H1 (cell line): Measurements from ENCODE around the gene FRY. TPM values are rescaled to one million over a fixed set of nuclear protein-coding genes. Genes with fewer than 3 reads are reported as not detected.

Experiments used
- CTCF ChIA-PET: fragments of 300-600 bp; sonication (Branson Sonifier 250); formaldehyde crosslinking; loops from one replicate; lab custom pipeline; 2021; ENCODE audit not compliant: partially characterized antibody; lab: Charles Lee
- POLR2A ChIA-PET: fragments of 300-600 bp; sonication (Branson Sonifier 250); formaldehyde crosslinking; loops from one replicate; lab custom pipeline; 2021; ENCODE audit warnings: inconsistent platforms; ENCODE audit not compliant: partially characterized antibody; lab: Charles Lee
- DNase-seq, 2 experiments: peaks; one replicate each; pipeline versions ENCODE4 v3.0.0 to v3.0.0-alpha.2; 2010 to 2022; ENCODE audit warnings: low spot score in 2 of 2, low read depth in 1 of 2, mixed read lengths in 1 of 2
- FAIRE-seq: peaks from 2 replicates; lab custom pipeline; 2011; peaks lifted over from hg19 to GRCh38; lab: Jason Lieb, UNC
- H2AFZ ChIP-seq: 2 replicates; pipeline ENCODE4 v1.8.1; 2012; ENCODE audit warnings: low read length, inconsistent platforms
- H2AK5ac ChIP-seq: 2 replicates; pipeline ENCODE4 v1.6.1; 2013; ENCODE audit warnings: low read depth, low read length
- H2BK120ac ChIP-seq: replicated peaks from 2 replicates; pipeline ENCODE3; 2013; ENCODE audit warnings: low read depth, low read length, inconsistent platforms
- H2BK12ac ChIP-seq: 2 replicates; pipeline ENCODE4 v1.6.1; 2013; ENCODE audit warnings: low read depth, low read length
- H2BK15ac ChIP-seq: 2 replicates; pipeline ENCODE4 v1.6.1; 2013; ENCODE audit warnings: low read length
- H2BK20ac ChIP-seq: 2 replicates; pipeline ENCODE4 v1.6.1; 2013; ENCODE audit warnings: low read length
- H2BK5ac ChIP-seq: 2 replicates; pipeline ENCODE4 v1.6.1; 2013; ENCODE audit warnings: low read depth, low read length
- H3K14ac ChIP-seq: 2 replicates; pipeline ENCODE4 v1.6.1; 2013; ENCODE audit warnings: inconsistent platforms; ENCODE audit not compliant: insufficient read length
- H3K18ac ChIP-seq: 2 replicates; pipeline ENCODE4 v1.6.1; 2013; ENCODE audit warnings: low read length; ENCODE audit errors: extremely low read depth
- H3K23ac ChIP-seq: 2 replicates; pipeline ENCODE4 v1.6.1; 2013; ENCODE audit warnings: inconsistent platforms; ENCODE audit not compliant: insufficient read length
- H3K23me2 ChIP-seq: 2 replicates; pipeline ENCODE4 v1.6.1; 2013; ENCODE audit warnings: low read depth, low read length
- H3K27ac ChIP-seq: 2 replicates; pipeline ENCODE4 v1.6.1; 2011; ENCODE audit warnings: low read depth, low read length, inconsistent platforms
- H3K27me3 ChIP-seq, 4 experiments: replicated peaks in 1 of 4; 1 replicate in 1 of 4; 2 replicates in 3 of 4; pipeline versions ENCODE4 v1.6.1 to v1.8.1; 2011 to 2013; ENCODE audit warnings: low read length in 3 of 4, mild to moderate bottlenecking in 3 of 4, inconsistent platforms in 2 of 4, mixed read lengths in 2 of 4, moderate library complexity in 1 of 4; ENCODE audit not compliant: control insufficient read depth in 3 of 4, insufficient read depth in 3 of 4; ENCODE audit errors: extremely low read depth in 1 of 4
- H3K36me3 ChIP-seq, 4 experiments: 2 replicates each; pipeline versions ENCODE4 v1.6.1 to v1.8.1; 2011 to 2013; ENCODE audit warnings: mild to moderate bottlenecking in 4 of 4, low read length in 3 of 4, moderate library complexity in 2 of 4, control low read depth in 1 of 4, inconsistent platforms in 1 of 4; ENCODE audit not compliant: insufficient read depth in 4 of 4, control insufficient read depth in 2 of 4
- H3K4ac ChIP-seq: replicated peaks from 2 replicates; pipeline ENCODE3; 2013; ENCODE audit warnings: low read length, low read depth, mixed read lengths, inconsistent platforms; ENCODE audit not compliant: insufficient read length
- H3K4me1 ChIP-seq, 4 experiments: replicated peaks in 1 of 4; 1 replicate in 1 of 4; 2 replicates in 3 of 4; pipeline versions ENCODE4 v1.6.1 to v1.8.1; 2011 to 2013; ENCODE audit warnings: low read length in 3 of 4, inconsistent platforms in 2 of 4, mixed read lengths in 1 of 4; ENCODE audit not compliant: insufficient read depth in 4 of 4, control insufficient read depth in 3 of 4
- H3K4me2 ChIP-seq, 2 experiments: 2 replicates each; pipeline versions ENCODE4 v1.6.1 to v1.8.1; 2011 to 2013; ENCODE audit warnings: low read depth in 2 of 2, low read length in 2 of 2, control low read depth in 1 of 2, inconsistent platforms in 1 of 2, mild to moderate bottlenecking in 1 of 2; ENCODE audit not compliant: insufficient read depth in 1 of 2
- H3K4me3 ChIP-seq, 4 experiments: fragments of 200-600, 300-600 bp in 1 of 4; sonication (generic), shearing (Covaris generic), sonication (Bioruptor Twin) in 1 of 4; 2 replicates each; pipeline versions ENCODE4 v1.5.1 to v1.8.1; 2011 to 2016; ENCODE audit warnings: low read length in 4 of 4, low read depth in 3 of 4, control low read depth in 2 of 4, inconsistent platforms in 2 of 4, mild to moderate bottlenecking in 2 of 4, mixed read lengths in 1 of 4, moderate library complexity in 1 of 4; ENCODE audit not compliant: insufficient read depth in 2 of 4; ENCODE audit errors: extremely low read depth in 1 of 4
- H3K56ac ChIP-seq: replicated peaks from 2 replicates; pipeline ENCODE3; 2013; ENCODE audit warnings: low read depth, mild to moderate bottlenecking, mixed read lengths, low read length, inconsistent platforms; ENCODE audit not compliant: insufficient read length
- H3K79me1 ChIP-seq: 2 replicates; pipeline ENCODE4 v1.6.1; 2013; ENCODE audit warnings: low read depth, low read length, control low read depth
- H3K79me2 ChIP-seq, 2 experiments: 2 replicates each; pipeline versions ENCODE4 v1.6.1 to v1.8.1; 2012 to 2013; ENCODE audit warnings: low read length in 2 of 2, mild to moderate bottlenecking in 2 of 2, inconsistent platforms in 1 of 2; ENCODE audit not compliant: insufficient read depth in 2 of 2, control insufficient read depth in 1 of 2
- H3K9ac ChIP-seq, 4 experiments: replicated peaks in 1 of 4; 1 replicate in 1 of 4; 2 replicates in 3 of 4; pipeline versions ENCODE4 v1.6.1 to v1.8.1; 2011 to 2013; ENCODE audit warnings: low read depth in 3 of 4, low read length in 3 of 4, control low read depth in 2 of 4, mild to moderate bottlenecking in 2 of 4, moderate library complexity in 2 of 4, inconsistent platforms in 1 of 4; ENCODE audit errors: extremely low read depth in 1 of 4
- H3K9me3 ChIP-seq, 2 experiments: 2 replicates each; pipeline versions ENCODE4 v1.6.1 to v1.8.1; 2012 to 2013; ENCODE audit warnings: mild to moderate bottlenecking in 2 of 2, moderate library complexity in 2 of 2, control low read depth in 1 of 2, inconsistent platforms in 1 of 2, low read depth in 1 of 2, low read length in 1 of 2, mixed read lengths in 1 of 2; ENCODE audit not compliant: insufficient read depth in 2 of 2
- H4K20me1 ChIP-seq, 2 experiments: replicated peaks in 1 of 2; 2 replicates each; pipeline versions ENCODE3 to v1.8.1; 2011 to 2013; ENCODE audit warnings: inconsistent platforms in 2 of 2, low read length in 2 of 2, mild to moderate bottlenecking in 1 of 2; ENCODE audit not compliant: insufficient read depth in 2 of 2, control insufficient read depth in 1 of 2
- H4K5ac ChIP-seq: 2 replicates; pipeline ENCODE4 v1.6.1; 2013; ENCODE audit warnings: low read length, low read depth, mixed read lengths, inconsistent platforms; ENCODE audit not compliant: insufficient read length
- H4K8ac ChIP-seq: 2 replicates; pipeline ENCODE4 v1.8.0; 2013; ENCODE audit warnings: mild to moderate bottlenecking, moderate library complexity, low read length, inconsistent platforms; ENCODE audit not compliant: insufficient read depth; ENCODE audit errors: extremely low read depth
- H4K91ac ChIP-seq: replicated peaks from 2 replicates; pipeline ENCODE3; 2013; ENCODE audit warnings: low read length, mixed read lengths, inconsistent platforms; ENCODE audit not compliant: insufficient read length
- CHD2 ChIP-seq: IDR thresholded peaks from 2 replicates; pipeline ENCODE4 v1.6.1; 2012; ENCODE audit warnings: low read length, improper control_type of control experiment
- CTBP2 ChIP-seq: IDR thresholded peaks from 2 replicates; pipeline ENCODE4 v1.7.0; 2011; ENCODE audit warnings: borderline replicate concordance, mild to moderate bottlenecking, moderate library complexity, mixed read lengths, low read length; ENCODE audit not compliant: insufficient read depth, insufficient read length
- EGR1 ChIP-seq: IDR thresholded peaks from 2 replicates; pipeline ENCODE4 v1.6.1; 2011; ENCODE audit warnings: low read depth, low read length, borderline replicate concordance
- GABPA ChIP-seq: IDR thresholded peaks from 2 replicates; pipeline ENCODE4 v1.6.1; 2011; ENCODE audit warnings: mild to moderate bottlenecking, low read length, moderate library complexity, borderline replicate concordance; ENCODE audit not compliant: insufficient read depth
- HDAC6 ChIP-seq: IDR thresholded peaks from one replicate; pipeline ENCODE4 v1.7.1; 2012; ENCODE audit warnings: low read depth, mild to moderate bottlenecking, inconsistent platforms, low read length, moderate library complexity
- JUND ChIP-seq: IDR thresholded peaks from 2 replicates; pipeline ENCODE4 v1.6.1; 2011; ENCODE audit warnings: mild to moderate bottlenecking, improper control_type of control experiment, low read length
- KDM4A ChIP-seq: IDR thresholded peaks from one replicate; pipeline ENCODE4 v1.7.1; 2012; ENCODE audit warnings: low read depth, mild to moderate bottlenecking, moderate library complexity, low read length, inconsistent platforms; ENCODE audit not compliant: severe bottlenecking
- POU5F1 ChIP-seq: IDR thresholded peaks from 2 replicates; pipeline ENCODE4 v1.6.1; 2011; ENCODE audit warnings: low read depth, mild to moderate bottlenecking, low read length, moderate library complexity
- RAD21 ChIP-seq, 2 experiments: IDR thresholded peaks in 1 of 2; conservative IDR thresholded peaks in 1 of 2; 2 replicates each; pipeline ENCODE4 v1.6.1; 2011; ENCODE audit warnings: low read depth in 2 of 2, low read length in 2 of 2, improper control_type of control experiment in 1 of 2, inconsistent platforms in 1 of 2, mild to moderate bottlenecking in 1 of 2, moderate library complexity in 1 of 2
- SIN3A ChIP-seq, 2 experiments: IDR thresholded peaks in 1 of 2; conservative IDR thresholded peaks in 1 of 2; 2 replicates each; pipeline ENCODE4 v1.6.1; 2011 to 2012; ENCODE audit warnings: low read length in 2 of 2, improper control_type of control experiment in 1 of 2, low read depth in 1 of 2, mild to moderate bottlenecking in 1 of 2
- SP4 ChIP-seq: IDR thresholded peaks from 2 replicates; pipeline ENCODE4 v1.6.1; 2012; ENCODE audit warnings: low read length, inconsistent platforms
- SUZ12 ChIP-seq: fragments of 200-600 bp; sonication (generic); IDR thresholded peaks from 2 replicates; pipeline ENCODE4 v1.6.1; 2012; ENCODE audit warnings: mild to moderate bottlenecking, inconsistent platforms, low read length, moderate library complexity, mixed read lengths
- TBP ChIP-seq: IDR thresholded peaks from 2 replicates; pipeline ENCODE4 v1.6.1; 2011; ENCODE audit warnings: low read depth, low read length, improper control_type of control experiment
- polyA plus RNA-seq, 7 experiments: library from polyadenylated mRNA; depleted of rRNA in 3 of 7; stranded (reverse) in 5 of 7; unstranded in 2 of 7; fragments of >200 nt in 5 of 7; fragments of 200-250 nt in 2 of 7; gene quantifications; 1 replicate in 5 of 7; 2 replicates in 1 of 7; 4 replicates in 1 of 7; pipeline versions ENCODE4 v1.2.1 to v1.2.3, GENCODE V29; 2011 to 2013; ENCODE audit warnings: missing spikeins in 2 of 7, mixed read lengths in 2 of 7
- total RNA-seq: library from RNA; stranded (reverse); fragmentation: NEBNext Ultra II Directional; extraction: Animal tissue kit (Norgen Biotek cat#: 25700); gene quantifications from 2 replicates; pipeline ENCODE4 v1.2.1, GENCODE V29; 2021

The FRY gene
- total and polyA plus RNA-seq, 2 of the 8 experiments (the other 6 are each of a cell fraction or from before 2014, with no cell fraction given): 4.3 to 9.2 TPM

DNA sequence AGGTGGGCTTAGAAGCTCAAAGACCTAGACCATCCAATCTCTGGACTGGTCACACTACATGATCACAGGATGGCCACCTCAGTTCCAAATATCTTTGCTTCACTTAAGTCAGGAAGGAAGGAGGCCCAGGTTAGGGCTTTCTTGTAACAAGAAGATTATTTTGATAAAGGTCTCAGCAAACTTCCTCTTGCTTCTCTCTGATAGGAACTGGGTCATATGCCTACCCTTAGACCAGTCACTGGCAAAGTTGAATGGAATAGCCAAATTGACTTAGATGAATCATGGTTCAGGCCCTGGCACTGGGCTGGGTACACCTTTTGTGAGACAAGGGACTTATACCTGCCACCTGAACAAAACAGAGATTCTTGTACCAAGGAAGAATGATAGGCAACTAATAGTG lies 11.0 kb downstream of the FRY start:
- Histone ChIP-seq H3K4me3 (no peak overlapping the region), H3K79me2 (no peaks in the 10 kb centered on the region), H3K14ac (no peak overlapping the region), H3K23ac (no peak overlapping the region), H3K27ac (no peak overlapping the region), H4K91ac (no peak overlapping the region), H4K5ac (no peak overlapping the region), H2BK20ac (no peak overlapping the region), H4K8ac (no peak overlapping the region), H3K4me2 (no peak overlapping the region), H3K79me1 (no peaks in the 10 kb centered on the region), H2BK120ac (no peak overlapping the region), H3K4me1 (peaks cover 0 to 7% (median 3%) of the 10 kb centered on the region in 4 experiments; a peak in 3 of 7 replicates), H2AFZ (no peak overlapping the region), H3K27me3 (no peaks in the 10 kb centered on the region), H2BK5ac (no peak overlapping the region), H2BK15ac (no peak overlapping the region), H3K4ac (no peak overlapping the region), H3K36me3 (no peaks in the 10 kb centered on the region; a peak in 2 of 8 replicates), H2BK12ac (no peak overlapping the region), H2AK5ac (no peak overlapping the region), H3K23me2 (no peaks in the 10 kb centered on the region), H4K20me1 (no peaks in the 10 kb centered on the region), H3K18ac (no peak overlapping the region), H3K56ac (no peak overlapping the region), H3K9ac (no peak overlapping the region), H3K9me3 (no peaks in the 10 kb centered on the region)
- ChIA-PET CTCF (no interaction called here), POLR2A (no interaction called here)
- no peak for FAIRE-seq
- no peak for DNase-seq
- TF ChIP-seq GABPA: no peak
- TF ChIP-seq TBP: no peak
- no peak for TF ChIP-seq RAD21 (IDR thresholded peaks at IDR 0.05 in 1 of 2, conservative IDR thresholded peaks at IDR 0.05 in 1 of 2; ENCODE audit: low read depth in 2 of 2, low read length in 2 of 2)
- no peak for TF ChIP-seq SUZ12
- TF ChIP-seq KDM4A: no peak
- no peak for TF ChIP-seq CHD2
- TF ChIP-seq HDAC6: no peak
- TF ChIP-seq SP4: no peak
- TF ChIP-seq JUND: no peak
- no peak for TF ChIP-seq EGR1
- TF ChIP-seq CTBP2: no peak
- no peak for TF ChIP-seq SIN3A (conservative IDR thresholded peaks at IDR 0.05 in 1 of 2, IDR thresholded peaks at IDR 0.05 in 1 of 2; ENCODE audit: low read depth in 1 of 2, low read length in 2 of 2)
- no peak for TF ChIP-seq POU5F1
